ENCODE results near the gene TMEM185B.
A peak's percentile ranks its signal among the peaks of the same experiment; 100 is the strongest.
"Not testable (repeated sequence)": the region's sequence is repeated elsewhere in the genome, so short reads cannot be mapped to it uniquely, and the experiment has no call there.

Gene TMEM185B

DNA sequence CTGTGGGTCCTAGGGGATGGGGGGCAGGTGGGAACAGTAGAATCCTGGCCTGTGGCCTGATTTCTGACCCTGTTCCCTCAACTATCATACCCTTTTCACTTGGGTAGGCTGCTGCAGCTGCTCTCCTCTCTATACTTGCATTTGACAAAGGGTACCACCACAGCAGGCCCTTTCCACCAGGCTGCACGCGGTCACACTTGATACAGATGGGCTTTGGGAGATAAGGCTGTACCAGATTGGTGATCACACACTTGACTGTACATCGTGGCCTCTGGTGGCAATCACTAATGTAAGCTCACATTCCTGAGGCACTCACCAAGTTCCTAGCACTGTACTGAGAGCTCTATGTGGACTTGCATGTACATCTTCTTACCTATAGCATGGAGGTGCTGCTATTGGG is 27.9 kb upstream of the TMEM185B start:
- no peak for DNase-seq

DNA sequence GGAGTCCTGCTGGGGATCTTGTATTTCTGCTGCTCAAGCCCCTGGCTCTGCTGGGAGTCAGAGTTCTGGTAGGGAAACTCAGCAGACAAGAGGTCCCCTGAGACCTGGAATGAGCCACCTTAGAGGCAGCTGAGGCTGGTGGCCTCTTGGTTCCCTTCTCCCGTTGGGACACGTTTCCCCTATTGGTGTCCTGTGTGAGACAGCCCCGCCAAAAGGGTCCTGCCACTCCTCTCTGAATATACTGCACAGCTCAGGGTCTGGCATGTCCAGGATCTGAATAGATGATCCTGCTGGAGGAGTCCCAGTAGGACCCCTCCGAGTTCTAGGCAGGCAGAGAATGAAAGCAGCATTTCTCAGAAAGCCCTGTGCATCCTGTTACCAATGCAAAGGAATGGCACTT is 27.4 kb upstream of the TMEM185B start:
- no peak for DNase-seq

DNA sequence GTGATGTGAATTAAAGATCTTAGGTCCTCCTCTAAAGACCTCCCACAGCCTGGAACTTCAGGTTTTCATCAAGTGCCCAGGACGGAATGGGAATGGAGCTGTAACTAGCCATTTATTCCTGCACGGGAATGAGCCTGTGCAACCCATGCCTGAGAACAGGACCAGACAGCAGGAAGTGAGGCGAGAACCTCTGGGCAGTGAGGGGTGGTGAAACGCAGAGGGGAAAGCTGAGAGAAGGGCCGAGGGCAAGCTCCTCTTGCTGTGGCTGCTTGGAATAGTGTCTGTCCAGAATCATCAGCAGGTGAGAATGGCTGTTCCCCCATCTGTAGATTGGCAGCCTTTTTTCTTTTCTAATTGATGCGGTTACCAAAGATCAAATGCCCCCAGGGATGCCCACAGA is 24.7 kb upstream of the TMEM185B start:
- no peak for DNase-seq

DNA sequence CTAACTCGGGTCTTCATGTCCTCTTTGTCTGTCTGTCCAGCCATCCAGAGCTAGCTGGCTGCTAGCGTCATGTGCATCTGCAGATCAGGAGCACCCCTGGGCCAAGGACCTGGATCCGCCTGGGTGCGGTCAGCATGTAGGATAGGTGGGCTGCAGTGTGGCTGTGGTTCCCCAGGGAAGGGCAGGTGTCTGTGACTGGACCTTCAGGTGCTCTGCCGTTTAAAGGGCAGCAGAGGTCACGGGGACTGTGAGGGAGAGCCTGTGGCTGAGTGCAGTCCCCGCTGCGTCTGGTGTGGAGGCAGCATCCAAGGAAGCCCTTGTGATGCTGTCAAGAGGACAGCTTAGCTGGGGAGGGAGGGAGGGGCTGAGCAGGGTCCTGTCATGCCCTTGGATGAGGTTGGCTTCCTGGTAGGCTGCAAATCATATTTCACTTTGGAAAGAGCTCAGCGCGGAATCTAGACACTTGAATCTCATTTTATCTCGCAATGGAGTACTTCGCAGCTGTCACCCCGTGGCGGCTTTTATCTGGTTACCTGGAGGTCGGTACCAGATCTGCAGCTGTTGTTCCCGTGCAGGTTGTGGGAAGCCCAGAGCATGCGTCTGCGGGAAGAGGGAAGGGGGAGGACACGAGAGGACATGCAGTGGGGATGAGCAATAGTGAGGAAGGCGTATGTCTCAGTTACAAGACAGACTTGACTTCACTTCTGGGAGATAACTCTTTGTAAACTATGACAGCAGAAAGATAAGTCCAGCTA is 23.5 kb upstream of the TMEM185B start:
- DNase-seq: no peak

DNA sequence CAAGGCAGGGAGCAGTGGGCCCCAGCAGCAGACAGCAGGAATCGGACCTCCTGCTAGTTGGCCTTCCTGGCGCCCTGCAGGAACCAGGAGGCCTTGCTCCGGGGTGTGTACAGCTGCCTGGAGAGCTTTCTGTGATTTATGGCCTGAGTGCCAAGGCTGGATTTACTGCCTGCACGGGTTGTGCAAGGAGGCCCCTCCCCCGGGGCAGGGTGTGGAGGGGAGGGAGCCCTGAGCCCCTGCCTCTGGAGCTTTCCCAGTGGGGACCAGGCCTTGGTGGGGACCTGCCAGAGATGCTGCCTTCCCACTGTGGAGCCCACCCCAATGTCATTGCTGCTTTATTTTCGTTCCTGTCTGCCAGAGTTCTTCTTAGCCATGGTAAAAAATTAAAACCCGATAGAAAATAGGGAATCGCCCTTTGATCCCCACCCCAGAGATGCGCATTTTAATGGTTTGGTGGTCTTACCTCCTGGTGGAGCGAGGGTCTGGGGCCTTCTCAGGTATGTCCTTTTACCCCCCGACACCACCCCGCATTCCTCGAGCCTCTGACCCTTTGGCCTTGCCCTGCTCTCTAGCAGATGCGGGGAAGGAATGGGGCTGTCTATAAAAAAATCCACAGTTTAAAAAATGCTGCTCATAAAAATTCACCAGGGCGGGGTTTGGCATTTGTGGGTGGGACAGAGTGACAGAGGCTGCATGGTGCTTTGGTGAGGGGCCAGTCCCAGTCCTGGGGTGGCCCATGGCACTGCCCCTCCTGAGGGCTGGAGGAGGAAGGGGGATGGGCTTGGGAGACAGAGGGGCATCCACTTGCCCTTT is 22.5 kb upstream of the TMEM185B start:
- no peak for DNase-seq

DNA sequence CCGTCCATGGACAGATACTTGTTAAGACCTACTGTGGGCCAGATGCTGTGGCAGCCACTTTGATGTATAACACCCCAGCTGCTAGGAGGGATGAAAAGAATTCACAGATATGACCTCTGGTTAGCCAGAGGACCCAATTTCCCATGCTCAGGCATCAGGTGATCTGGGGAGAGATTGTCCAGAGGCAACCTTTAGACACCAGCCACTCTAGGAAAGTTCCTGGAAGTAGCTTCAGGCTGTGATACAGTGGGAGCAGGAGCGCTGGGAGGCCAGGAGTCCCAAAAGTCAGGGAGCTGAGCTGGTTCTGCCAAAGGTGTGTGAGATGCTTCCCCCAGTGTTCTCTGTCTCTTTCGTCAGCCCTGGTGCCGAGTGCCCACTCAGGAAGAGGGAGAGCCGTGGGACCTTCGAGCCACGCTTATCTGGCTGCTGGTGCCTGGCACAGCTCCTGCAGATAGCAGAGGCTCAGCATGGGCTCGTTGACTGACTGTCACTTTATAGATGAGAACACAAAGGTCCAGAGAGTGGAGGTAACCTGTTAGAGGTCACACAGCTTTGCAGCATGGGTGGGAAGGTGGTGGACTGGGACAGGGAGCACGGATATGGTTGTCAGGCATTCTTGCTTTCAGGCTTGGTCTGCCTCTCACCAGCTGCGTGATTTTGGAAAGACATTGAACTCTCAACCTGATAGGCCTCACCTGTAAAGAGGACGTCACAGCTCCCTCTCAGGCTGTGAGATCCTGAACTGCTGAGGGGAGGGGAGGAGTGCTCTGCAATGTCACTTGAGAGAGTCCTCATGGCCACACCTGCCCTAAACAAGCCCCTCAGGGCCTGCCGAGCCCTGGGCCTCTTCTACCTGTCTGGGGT is 21.7 kb upstream of the TMEM185B start:
- no peak for DNase-seq

DNA sequence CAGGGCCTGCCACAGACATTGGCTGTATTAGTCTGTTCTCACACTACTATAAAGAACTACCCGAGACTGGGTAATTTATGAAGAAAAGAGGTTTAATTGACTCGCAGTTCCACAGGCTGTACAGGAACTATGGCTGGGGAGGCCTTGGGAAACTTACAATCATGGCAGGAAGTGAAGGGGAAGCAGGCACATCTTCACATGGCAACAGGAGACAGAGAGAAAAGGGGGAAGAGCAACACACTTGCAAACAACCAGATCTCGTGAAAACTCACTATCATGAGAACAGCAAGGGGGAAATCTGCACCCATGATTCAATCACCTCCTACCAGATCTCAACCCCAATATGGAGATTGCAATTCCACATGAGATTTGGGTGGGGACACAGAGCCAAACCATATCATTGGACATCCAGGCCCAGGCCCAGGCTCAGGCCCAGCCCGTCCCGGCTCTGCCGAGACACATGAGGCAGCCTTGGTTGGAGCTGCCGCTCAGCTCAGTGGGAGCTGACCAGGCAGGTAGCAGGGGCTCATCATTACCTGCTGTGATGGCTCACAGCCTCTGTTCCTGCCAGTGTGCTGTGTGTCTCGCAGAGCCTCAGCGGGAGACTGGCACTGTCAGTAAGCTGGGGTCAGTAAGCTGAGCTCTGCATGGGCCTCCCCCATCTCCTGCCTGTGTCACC is 20.8 kb upstream of the TMEM185B start:
- DNase-seq: no peak

DNA sequence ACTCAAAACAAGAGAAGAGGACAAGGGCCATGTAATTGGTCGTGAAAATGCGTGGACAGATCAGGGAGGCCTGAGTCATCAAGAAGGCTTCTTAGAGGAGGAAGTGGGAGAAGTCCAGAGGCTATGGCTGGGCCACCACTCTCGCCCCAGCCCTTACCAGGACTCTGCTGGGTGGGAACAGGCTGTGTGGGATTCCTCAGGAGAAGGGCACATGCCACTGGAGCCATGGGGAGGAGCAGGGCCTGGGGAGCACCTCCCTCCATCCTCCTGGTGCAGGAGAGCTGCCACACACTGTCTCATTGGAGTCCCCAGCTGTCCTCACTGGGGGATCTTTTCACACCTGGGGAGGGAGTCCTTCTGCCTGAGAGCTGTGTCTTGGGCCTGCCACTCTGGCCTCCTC is 20.0 kb upstream of the TMEM185B start:
- DNase-seq: no peak

DNA sequence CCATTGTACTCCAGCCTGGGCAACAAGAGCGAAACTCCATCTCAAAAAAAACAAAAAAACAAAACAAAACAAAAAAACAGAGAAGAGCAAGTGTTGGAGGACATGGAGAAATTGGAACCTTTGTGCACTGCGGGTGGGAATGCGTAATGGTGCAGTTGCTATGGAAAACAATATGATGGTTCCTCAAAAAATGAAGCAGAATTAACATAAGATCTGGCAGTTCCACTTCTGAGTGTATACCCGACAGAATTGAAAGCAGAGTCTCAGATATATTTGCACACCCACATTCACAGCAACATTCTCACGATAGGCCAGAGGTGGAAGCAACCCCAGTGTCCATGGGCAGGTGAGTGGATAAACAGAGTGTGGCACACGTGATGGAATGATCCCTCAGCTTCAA is 18.5 kb upstream of the TMEM185B start:
- DNase-seq: no peak

DNA sequence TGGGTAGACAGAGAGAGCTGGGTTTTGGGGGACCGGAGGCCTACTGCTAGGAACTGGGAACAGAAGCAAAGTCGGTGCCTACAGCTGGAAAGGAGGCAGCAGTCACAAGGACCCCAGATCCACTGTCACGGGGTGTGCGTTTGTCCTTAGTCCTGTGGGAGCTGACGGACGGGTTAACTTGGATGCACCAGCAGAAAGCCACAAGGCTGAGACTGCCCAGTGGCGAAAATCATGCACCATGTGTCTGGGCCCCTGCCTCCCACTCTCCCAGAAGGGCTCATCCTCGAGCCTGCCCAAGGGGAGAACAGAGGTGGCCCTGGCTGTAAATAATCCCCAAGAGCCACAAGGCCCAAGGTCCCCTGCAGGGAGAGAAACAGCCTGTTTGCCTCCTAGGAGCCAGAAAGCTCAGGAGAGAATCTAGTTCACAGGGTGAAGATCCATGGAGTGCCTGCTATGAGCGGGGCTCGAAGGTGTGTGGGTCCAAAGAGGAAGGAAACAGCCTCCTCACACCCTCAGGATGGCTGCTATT is 17.8 kb upstream of the TMEM185B start:
- DNase-seq: no peak

DNA sequence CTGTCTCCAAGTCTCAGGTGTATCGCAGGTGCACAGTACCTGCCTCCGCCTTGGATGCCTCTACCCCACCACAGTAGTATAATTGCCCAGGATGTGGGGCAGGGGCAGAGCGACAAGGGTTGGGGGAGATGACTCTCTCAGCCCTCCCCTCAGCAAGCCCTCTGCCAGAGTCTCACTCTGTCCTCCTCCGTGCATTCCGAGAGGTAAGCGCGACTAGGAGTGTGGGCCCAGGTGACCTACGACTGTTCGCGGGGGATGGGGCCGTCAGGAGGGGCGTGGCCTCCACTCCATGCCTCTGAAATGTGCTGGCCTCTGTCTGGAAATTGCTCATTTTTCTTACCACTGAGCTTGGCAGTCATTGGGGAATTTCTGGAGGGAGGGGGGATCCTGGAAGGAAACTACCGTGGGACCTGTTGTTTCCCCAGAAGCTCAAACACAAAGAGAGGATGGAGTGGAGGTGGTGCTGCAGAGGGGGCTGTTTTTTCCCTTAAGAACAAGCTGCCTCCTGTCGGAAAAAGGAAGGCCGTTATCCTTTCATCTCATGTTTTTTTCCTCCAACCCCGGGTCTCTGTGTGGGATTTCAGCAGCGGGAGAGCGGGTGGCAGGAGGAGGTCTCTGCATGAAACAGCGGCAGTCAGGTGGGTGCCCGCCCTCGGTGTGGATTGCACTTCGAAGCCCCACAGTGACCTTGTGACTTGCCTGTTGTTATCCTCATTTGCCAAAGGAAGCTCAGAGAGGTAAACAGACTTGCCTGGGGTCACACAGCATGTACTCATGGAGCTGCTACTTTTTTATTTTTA is 16.5 kb upstream of the TMEM185B start:
- no peak for DNase-seq

DNA sequence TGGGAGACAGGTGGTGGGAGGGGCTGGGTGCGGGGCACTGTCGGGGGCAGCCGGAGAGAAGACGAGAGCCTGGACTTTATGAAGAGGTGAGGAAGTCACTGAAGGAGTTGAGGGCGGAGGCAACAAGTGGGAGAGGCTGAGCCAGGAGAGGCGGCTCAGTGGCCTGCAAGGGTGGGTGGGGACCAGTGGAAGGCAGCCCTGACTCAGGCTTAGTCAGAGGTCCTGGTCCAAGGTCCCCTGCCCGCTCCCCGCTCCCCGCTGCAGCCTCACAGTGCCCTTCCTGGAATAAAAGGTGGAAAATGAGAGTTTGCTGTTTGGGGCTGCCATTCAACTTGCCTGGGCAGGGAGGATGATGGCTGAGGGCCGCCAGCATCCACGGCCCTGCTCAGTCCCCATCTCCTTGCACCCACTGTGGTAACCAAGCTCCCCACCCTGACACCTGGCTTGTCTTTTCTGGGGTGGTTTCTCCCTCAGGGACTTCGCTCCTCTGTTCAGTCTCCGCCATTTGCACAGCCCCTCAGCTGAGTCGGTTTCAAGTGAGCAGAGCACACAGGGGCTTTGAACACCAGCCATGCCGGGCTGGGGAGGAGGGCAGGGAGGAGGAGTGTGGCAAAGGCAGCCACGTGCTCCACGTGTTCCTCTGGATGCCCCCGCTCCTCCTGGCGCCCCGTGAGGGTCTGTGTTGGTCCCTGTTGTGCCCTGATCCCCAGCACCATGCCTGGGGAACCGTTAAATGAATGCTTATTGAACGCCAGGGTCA is 15.7 kb upstream of the TMEM185B start:
- DNase-seq: no peak

DNA sequence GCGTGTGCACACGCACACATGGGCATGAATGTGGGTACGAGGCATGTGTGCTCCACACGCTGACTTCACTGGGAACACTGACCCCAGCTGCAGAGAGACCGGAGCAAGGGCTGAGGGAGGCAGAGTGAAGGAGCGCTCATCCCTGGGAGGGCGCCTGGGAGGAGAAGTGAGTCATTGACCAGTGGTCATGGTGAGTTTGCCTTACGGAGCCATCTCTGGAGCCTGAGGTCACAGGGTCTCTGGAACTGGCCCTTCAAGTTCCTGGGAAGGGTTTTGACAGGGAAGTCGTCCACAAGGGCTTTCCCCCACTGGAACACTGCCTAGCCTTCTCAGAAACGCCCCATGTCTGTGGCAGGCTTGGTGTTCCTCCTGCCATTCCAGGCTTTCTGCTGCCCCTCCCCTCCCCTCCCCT is 14.3 kb upstream of the TMEM185B start:
- no peak for DNase-seq

DNA sequence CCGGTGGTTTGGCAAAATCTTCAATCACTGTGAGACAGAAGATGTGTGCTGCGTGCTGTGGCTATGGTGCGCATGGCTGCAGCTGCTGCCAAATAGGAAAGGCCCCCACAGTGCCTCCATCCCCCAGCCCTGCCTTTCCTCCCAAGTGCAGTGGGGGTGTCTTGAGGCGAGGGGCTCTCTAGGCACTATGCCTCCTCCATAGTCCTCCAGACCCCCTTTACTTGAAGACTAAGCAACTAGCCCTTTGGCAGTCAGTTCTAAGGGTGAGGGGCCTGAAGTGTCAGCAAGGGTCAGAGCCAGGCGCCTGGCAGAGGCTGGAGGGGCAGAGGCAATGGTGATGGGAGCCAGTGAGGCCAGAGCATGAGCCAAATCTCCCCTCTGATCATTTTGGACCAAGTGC is 13.6 kb upstream of the TMEM185B start:
- no peak for DNase-seq

DNA sequence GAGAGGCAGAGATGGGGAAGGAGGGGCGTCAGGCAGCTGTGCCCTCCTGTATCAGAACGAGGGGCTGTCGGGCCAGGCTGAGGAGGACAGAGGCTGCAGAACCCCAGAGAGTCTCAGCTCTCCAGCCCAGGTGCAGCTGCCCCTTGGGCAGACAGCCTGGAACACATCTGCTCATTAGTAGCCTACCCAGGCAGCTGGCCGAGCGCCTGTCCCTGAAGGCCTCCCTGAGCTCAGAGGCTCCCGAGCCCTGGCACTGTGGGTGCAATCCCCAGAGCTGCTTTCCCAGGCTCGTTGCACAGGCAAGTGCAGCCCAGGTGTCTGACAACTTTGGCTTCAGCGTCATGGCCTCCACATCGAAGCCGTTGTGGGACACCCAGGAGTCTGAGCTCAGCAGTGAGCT is 13.1 kb upstream of the TMEM185B start:
- no peak for DNase-seq

DNA sequence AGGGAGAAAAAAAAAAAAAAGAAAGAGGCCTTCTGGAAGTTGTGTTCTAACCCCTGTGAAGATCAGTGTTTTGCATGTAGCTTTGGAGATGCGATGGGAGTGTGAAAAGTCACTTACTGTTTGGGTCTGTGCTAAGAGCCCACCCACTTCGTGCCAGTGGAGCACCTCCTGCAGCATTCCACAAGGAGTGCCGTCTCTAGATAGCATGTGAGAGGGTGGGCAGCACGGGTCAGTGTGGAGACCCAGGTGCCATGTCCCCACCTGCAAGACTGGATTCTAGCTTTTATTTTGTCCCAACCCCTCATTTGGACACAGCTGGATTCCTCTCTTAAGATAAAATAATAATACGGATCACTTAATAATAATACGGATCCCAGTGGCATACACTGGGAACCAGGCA is 12.5 kb upstream of the TMEM185B start:
- no peak for DNase-seq

DNA sequence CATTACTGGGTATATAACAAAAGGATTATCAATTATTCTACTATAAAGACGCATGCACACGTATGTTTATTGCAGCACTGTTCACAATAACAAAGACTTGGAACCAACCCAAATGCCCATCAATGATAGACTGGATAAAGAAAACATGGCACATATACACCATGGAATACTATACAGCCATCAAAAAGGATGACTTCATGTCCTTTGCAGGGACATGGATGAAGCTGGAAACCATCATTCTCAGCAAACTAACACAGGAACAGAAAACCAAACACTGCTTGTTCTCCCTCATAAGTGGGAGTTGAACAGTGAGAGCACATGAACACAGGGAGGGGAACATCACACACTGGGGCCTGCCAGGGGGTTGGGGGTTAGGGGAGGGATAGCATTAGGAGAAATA is 12.0 kb upstream of the TMEM185B start:
- DNase-seq: not testable (repeated sequence)

DNA sequence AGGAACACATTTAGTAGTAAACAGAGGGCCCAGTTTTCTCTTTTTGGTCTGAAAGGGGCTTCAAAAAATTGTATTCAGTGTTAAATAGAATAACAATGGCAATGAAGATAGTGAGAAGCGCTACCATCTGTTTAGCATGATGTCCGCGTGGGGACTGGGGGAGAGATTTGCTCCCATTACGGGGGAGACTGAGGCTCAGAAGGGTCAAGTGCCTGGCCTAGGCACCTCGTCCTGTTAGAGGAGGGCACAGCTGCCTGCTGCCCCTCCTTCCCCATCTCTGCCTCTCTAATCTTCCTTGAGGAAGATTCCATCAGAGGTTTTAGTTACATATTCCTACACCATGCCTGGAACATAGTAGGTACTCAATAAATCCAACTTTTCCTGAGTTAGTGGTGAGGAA is 10.1 kb upstream of the TMEM185B start:
- DNase-seq: no peak

DNA sequence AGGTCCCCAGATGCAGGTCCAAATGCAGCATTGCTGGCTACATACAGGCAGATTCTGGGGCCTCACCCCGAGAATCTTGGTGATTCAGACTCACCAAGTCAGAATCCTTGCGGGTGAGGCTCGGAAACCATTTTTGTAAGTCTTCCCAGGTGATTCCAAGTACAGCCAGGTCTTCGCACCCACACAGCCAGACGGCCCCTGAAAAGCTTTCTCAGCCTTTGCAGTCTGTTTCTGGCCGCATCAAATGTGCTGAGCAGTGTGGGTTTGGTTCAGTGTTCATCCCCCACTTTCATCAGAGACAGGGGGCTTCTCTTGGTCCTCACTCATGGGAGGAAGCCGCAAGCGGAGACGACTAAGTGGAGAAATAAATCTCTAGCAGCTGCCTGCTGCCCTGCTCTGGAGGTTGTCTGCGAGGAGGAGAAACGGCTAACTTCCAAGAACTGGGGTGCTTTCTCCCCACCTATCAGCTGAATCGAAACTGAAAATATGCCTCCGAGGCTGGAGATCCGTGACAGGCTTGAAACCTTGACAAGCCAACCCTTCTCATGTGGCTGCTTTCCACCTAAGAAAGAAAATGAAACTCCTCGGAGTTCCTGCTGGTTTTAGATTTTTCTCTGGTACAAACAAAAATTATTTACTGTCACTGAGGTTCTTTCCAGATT is 8.9 kb upstream of the TMEM185B start:
- peak; percentile 78 to 81 for DNase-seq

DNA sequence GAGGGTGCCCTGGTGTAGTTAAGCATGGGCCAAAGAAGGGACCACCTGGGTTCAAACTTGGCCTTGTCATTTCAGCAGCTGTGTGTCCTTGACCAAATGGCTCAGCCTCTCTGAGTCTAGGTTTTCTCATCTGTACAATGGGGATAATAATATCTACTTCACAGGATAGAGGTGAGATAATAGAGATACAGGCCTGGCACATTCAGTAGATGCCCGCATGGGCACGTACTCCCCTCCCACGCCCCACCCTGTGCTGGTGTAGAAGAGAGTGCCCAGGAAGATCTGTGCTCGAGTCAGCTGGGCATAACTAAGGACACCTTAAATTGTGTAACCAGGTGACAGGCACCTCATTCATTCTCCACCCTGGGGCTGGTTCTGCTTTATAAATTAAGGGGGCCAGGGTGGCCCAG is 8.4 kb upstream of the TMEM185B start:
- peak in 1 of 2 experiments; percentile 69 for DNase-seq

All from activated T-cell treated with anti-CD3 and anti-CD28 coated beads, Interleukin-2, amount 50 U/mL, for 48 hours (primary cell).